ENCODE data around the gene SLK.
A peak's percentile ranks its signal among the peaks of the same experiment; 100 is the strongest.

The SLK gene

GRCh38 chr10:103934308-103934707 lies 32.6 kb upstream of the SLK start:
- CTCF ChIA-PET = interaction anchor here (0.8 kb wide), 1 partner anchor 1067 kb away, joined by 4 read pairs; no protein-coding TSS in a partner anchor
- no peak for TF ChIP-seq CTCF (conservative IDR thresholded peaks at IDR 0.05; ENCODE audit: low read depth)
- no peak overlapping the region for H3K27ac ChIP-seq
- DNase-seq (ENCODE audit: low spot score) = no peak
- POLR2A ChIA-PET (ENCODE audit: low non-redundant PET) = no interaction called here

- 0 out of 2 replicates have a peak overlapping the region, but pooled peaks have one; percentile 5 for H3K27ac ChIP-seq
- CTCF ChIA-PET = no interaction called here
- TF ChIP-seq CTCF (conservative IDR thresholded peaks at IDR 0.05; ENCODE audit: low read depth) = no peak
- POLR2A ChIA-PET (ENCODE audit: low non-redundant PET) = no interaction called here
- no peak for DNase-seq (ENCODE audit: low spot score)
These were observed 30.9 kb upstream of the SLK start for GRCh38 chr10:103936022-103936421.

DNA sequence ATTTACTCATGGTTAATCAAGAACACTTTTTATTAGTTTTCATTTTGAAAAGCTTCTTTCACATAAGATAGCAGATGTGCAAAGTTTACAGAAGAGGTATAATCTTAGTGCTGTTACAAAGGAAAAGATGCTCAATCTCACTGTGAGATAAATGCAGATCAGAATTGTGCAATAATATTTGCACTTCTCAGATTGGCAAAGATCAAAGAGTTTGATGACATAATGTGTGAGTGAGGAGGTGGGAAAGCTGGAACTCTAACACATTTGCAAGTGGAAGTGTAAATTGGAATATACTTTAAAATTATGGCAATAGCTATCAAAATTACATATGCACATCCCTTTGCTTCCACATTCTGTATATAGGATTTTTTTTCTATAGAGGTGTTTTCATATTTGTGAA lies 27.4 kb upstream of the SLK start:
- ChIA-PET CTCF (interaction anchor here (0.6 to 1.0 kb wide), 2 partner anchors 24 to 173 kb away, joined by 3 to 5 read pairs; no protein-coding TSS in a partner anchor), POLR2A (ENCODE audit: low non-redundant PET) (no interaction called here)
- no peak for DNase-seq (ENCODE audit: low spot score)
- no peak overlapping the region for H3K27ac ChIP-seq
- TF ChIP-seq CTCF (conservative IDR thresholded peaks at IDR 0.05; ENCODE audit: low read depth) = no peak

DNA sequence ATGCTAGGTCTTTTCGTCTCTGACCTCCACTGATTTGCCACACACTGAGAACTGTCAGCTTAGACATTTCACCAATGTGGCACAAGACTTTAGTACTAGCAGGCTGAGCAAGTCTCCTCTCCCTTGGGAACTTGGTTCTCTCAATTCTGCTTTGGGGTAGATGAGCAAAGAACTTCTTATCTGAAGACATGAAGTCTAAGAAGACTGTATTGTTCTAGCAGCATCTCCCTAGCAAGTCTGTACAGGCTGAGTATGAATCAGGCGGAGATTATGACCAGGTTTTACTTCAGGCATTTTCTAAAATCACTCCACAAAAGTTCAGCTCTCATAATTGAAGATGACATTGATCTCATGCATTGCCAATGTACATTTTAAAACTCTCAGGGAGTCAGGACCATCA lies 25.1 kb upstream of the SLK start:
- POLR2A ChIA-PET (ENCODE audit: low non-redundant PET) = no interaction called here
- CTCF ChIA-PET = interaction anchor here (0.5 to 0.9 kb wide), 4 partner anchors 54 to 748 kb away, joined by 3 to 4 read pairs (median 3); no protein-coding TSS in a partner anchor
- no peak for TF ChIP-seq CTCF (conservative IDR thresholded peaks at IDR 0.05; ENCODE audit: low read depth)
- peak; percentile 87 for DNase-seq (ENCODE audit: low spot score)
- no peak overlapping the region for H3K27ac ChIP-seq

GRCh38 chr10:103942866-103943265 lies 24.1 kb upstream of the SLK start:
- CTCF ChIA-PET = no interaction called here
- DNase-seq (ENCODE audit: low spot score) = no peak
- no peak overlapping the region for H3K27ac ChIP-seq
- POLR2A ChIA-PET (ENCODE audit: low non-redundant PET) = no interaction called here
- TF ChIP-seq CTCF (conservative IDR thresholded peaks at IDR 0.05; ENCODE audit: low read depth) = no peak

DNA sequence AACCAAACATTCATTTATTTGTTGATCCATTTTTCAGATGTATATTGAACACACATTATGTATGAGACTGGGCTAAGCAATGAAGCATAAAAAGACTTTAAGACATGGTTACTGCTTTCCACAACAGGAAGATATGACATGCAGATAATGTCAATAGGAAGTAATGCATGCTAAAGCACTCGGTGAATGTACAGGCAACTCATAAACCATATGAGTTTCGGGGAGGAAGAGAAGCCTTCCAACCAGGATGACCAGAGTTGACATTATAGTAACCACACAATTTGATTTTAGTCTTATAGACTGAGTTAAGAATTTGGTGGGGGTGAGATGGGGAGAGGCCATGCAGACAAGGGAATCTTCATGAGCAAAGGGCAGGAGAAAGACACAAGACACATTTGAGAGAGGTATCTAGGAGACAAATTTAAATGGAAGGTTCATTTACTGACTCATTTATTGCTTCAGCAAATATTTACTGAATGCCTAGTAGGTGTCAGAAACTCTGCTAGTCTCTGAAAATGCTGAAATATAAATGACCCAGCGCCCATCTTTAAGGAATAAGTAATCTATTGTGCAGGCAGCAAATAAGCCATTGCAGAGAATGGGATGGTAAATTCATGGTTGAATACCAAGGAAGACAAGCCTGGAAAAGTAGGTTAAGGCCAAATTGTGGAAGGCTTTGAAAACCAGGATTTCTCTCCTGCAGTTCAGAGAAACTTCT lies 19.0 kb upstream of the SLK start:
- TF ChIP-seq CTCF (conservative IDR thresholded peaks at IDR 0.05; ENCODE audit: low read depth) = no peak
- DNase-seq (ENCODE audit: low spot score) = no peak
- no peak overlapping the region for H3K27ac ChIP-seq
- ChIA-PET CTCF (no interaction called here), POLR2A (ENCODE audit: low non-redundant PET) (no interaction called here)
